IMR-90 (cell line): Measurements from ENCODE around the gene SERPINA10. TPM values are rescaled to one million over a fixed set of nuclear protein-coding genes. Genes with fewer than 3 reads are reported as not detected.

ENCODE experiments used
- ATAC-seq: fragments of 200-7000 bp; cut with Tn5 transposase; 2 replicates; pipeline ENCODE4 v1.9.1; 2020; ENCODE audit warnings: low read depth, mild to moderate bottlenecking, moderate library complexity
- BruUV-seq: library from RNA; stranded (reverse); fragments of 400-500 nt; replicated peaks from 2 replicates; lab custom pipeline; 2021; lab: Mats Ljungman, UMichigan
- CTCF ChIA-PET: fragments of 300-600 bp; formaldehyde crosslinking; extraction: SDS; loops from one replicate; lab custom pipeline; 2021; ENCODE audit warnings: antibody characterized with exemption; lab: Yijun Ruan, JAX
- POLR2A ChIA-PET: fragments of 300-600 bp; sonication (Branson Sonifier 250); formaldehyde crosslinking; loops from one replicate; lab custom pipeline; 2022; ENCODE audit warnings: antibody characterized with exemption; ENCODE audit not compliant: unreplicated experiment; lab: Charles Lee
- DNase-seq: peaks from one replicate; pipeline ENCODE4 v3.0.0; 2013
- H2AFZ ChIP-seq: replicated peaks from 2 replicates; pipeline ENCODE3; 2013; ENCODE audit warnings: low read length, mild to moderate bottlenecking; ENCODE audit not compliant: poor library complexity
- H2AK5ac ChIP-seq: 2 replicates; pipeline ENCODE4 v1.6.1; 2013; ENCODE audit warnings: low read depth, low read length, inconsistent platforms
- H2AK9ac ChIP-seq: replicated peaks from 2 replicates; pipeline ENCODE3; 2013; ENCODE audit warnings: mild to moderate bottlenecking, low read depth, low read length, moderate library complexity; ENCODE audit not compliant: poor library complexity
- H2BK120ac ChIP-seq: 2 replicates; pipeline ENCODE4 v1.6.1; 2013; ENCODE audit warnings: low read depth, low read length, inconsistent platforms
- H2BK15ac ChIP-seq: 3 replicates; pipeline ENCODE4 v1.6.1; 2013; ENCODE audit warnings: low read depth, low read length, inconsistent platforms
- H2BK20ac ChIP-seq: 2 replicates; pipeline ENCODE4 v1.6.1; 2013; ENCODE audit warnings: low read depth, mild to moderate bottlenecking, inconsistent platforms, low read length, moderate library complexity
- H2BK5ac ChIP-seq: 2 replicates; pipeline ENCODE4 v1.6.1; 2013; ENCODE audit warnings: mild to moderate bottlenecking, low read depth, low read length, inconsistent platforms; ENCODE audit not compliant: poor library complexity, severe bottlenecking
- H3K14ac ChIP-seq: replicated peaks from 2 replicates; pipeline ENCODE4 v1.6.1; 2013; ENCODE audit warnings: low read depth, low read length, inconsistent platforms
- H3K18ac ChIP-seq: 2 replicates; pipeline ENCODE4 v1.6.1; 2013; ENCODE audit warnings: low read depth, low read length, control low read depth
- H3K23ac ChIP-seq: 2 replicates; pipeline ENCODE4 v1.6.1; 2013; ENCODE audit warnings: low read depth, low read length, inconsistent platforms
- H3K27ac ChIP-seq: 2 replicates; pipeline ENCODE4 v1.5.1; 2013; ENCODE audit warnings: mild to moderate bottlenecking, control low read depth, low read length; ENCODE audit not compliant: insufficient read depth
- H3K27me3 ChIP-seq: 2 replicates; pipeline ENCODE4 v1.6.1; 2013; ENCODE audit warnings: low read length; ENCODE audit not compliant: control insufficient read depth, insufficient read depth
- H3K36me3 ChIP-seq: 2 replicates; pipeline ENCODE4 v1.6.1; 2013; ENCODE audit warnings: low read length, mixed read lengths; ENCODE audit not compliant: control insufficient read depth, insufficient read depth
- H3K4ac ChIP-seq: 2 replicates; pipeline ENCODE4 v1.6.1; 2013; ENCODE audit warnings: low read depth, low read length, inconsistent platforms
- H3K4me1 ChIP-seq: 2 replicates; pipeline ENCODE4 v1.6.1; 2013; ENCODE audit warnings: low read length, mixed read lengths; ENCODE audit not compliant: control insufficient read depth, insufficient read depth
- H3K4me2 ChIP-seq: 2 replicates; pipeline ENCODE4 v1.6.1; 2013; ENCODE audit warnings: low read depth, mild to moderate bottlenecking, control low read depth, low read length, moderate library complexity
- H3K4me3 ChIP-seq: 2 replicates; pipeline ENCODE4 v1.5.1; 2013; ENCODE audit warnings: low read depth, mild to moderate bottlenecking, control low read depth, low read length, moderate library complexity; ENCODE audit not compliant: insufficient read depth
- H3K56ac ChIP-seq: 2 replicates; pipeline ENCODE4 v1.6.1; 2013; ENCODE audit warnings: low read length, inconsistent platforms; ENCODE audit not compliant: insufficient read depth; ENCODE audit errors: extremely low read depth
- H3K79me1 ChIP-seq, 2 experiments: 2 replicates each; pipeline ENCODE4 v1.6.1; 2013; ENCODE audit warnings: low read length in 2 of 2, inconsistent platforms in 1 of 2, low read depth in 1 of 2
- H3K9ac ChIP-seq: 2 replicates; pipeline ENCODE4 v1.6.1; 2013; ENCODE audit warnings: low read depth, low read length, control low read depth
- H3K9me1 ChIP-seq: 2 replicates; pipeline ENCODE4 v1.6.1; 2013; ENCODE audit warnings: low read length, inconsistent platforms; ENCODE audit not compliant: insufficient read depth
- H3K9me3 ChIP-seq: 2 replicates; pipeline ENCODE4 v1.6.1; 2013; ENCODE audit warnings: low read length; ENCODE audit not compliant: control insufficient read depth, insufficient read depth
- H4K20me1 ChIP-seq: 2 replicates; pipeline ENCODE4 v1.6.1; 2013; ENCODE audit warnings: low read length, inconsistent platforms; ENCODE audit not compliant: insufficient read depth
- H4K5ac ChIP-seq: 2 replicates; pipeline ENCODE4 v1.6.1; 2013; ENCODE audit warnings: mild to moderate bottlenecking, low read depth, low read length, control low read depth
- H4K8ac ChIP-seq, 2 experiments: 2 replicates each; pipeline ENCODE4 v1.6.1; 2013; ENCODE audit warnings: low read depth in 2 of 2, low read length in 2 of 2, control low read depth in 1 of 2, inconsistent platforms in 1 of 2
- H4K91ac ChIP-seq: 2 replicates; pipeline ENCODE4 v1.6.1; 2013; ENCODE audit warnings: low read depth, low read length, inconsistent platforms; ENCODE audit not compliant: insufficient read depth
- BHLHE40 ChIP-seq: fragments of 150-350 bp; IDR thresholded peaks from 2 replicates; pipeline ENCODE4 v1.6.1; 2016; ENCODE audit warnings: mild to moderate bottlenecking, low read depth, low read length
- CEBPB ChIP-seq: IDR thresholded peaks from 2 replicates; pipeline ENCODE4 v1.6.1; 2012; ENCODE audit warnings: low read depth, low read length, improper control_type of control experiment
- CHD1 ChIP-seq: IDR thresholded peaks from 2 replicates; pipeline ENCODE4 v1.6.1; 2012; ENCODE audit warnings: low read depth, low read length, improper control_type of control experiment
- ELK1 ChIP-seq: fragments of 150-350 bp; IDR thresholded peaks from 2 replicates; pipeline ENCODE4 v1.6.1; 2016; ENCODE audit warnings: low read depth, mild to moderate bottlenecking, low read length, moderate library complexity, borderline replicate concordance
- FOS ChIP-seq: fragments of 150-350 bp; IDR thresholded peaks from 2 replicates; pipeline ENCODE4 v1.6.1; 2016; ENCODE audit warnings: low read depth, low read length
- MAFK ChIP-seq: IDR thresholded peaks from 2 replicates; pipeline ENCODE4 v1.6.1; 2012; ENCODE audit warnings: low read depth, low read length, improper control_type of control experiment
- MAZ ChIP-seq: IDR thresholded peaks from 2 replicates; pipeline ENCODE4 v1.6.1; 2012; ENCODE audit warnings: low read depth, mild to moderate bottlenecking, low read length, improper control_type of control experiment, moderate library complexity, borderline replicate concordance
- MXI1 ChIP-seq: IDR thresholded peaks from 2 replicates; pipeline ENCODE4 v1.6.1; 2012; ENCODE audit warnings: low read depth, mild to moderate bottlenecking, low read length, moderate library complexity, borderline replicate concordance
- NFE2L2 ChIP-seq: fragments of 150-350 bp; IDR thresholded peaks from 2 replicates; pipeline ENCODE4 v1.6.1; 2016; ENCODE audit warnings: low read depth, mild to moderate bottlenecking, low read length
- POLR2A ChIP-seq: IDR thresholded peaks from 2 replicates; pipeline ENCODE4 v1.6.1; 2012; ENCODE audit warnings: mild to moderate bottlenecking, low read depth, low read length
- RAD21 ChIP-seq: IDR thresholded peaks from 2 replicates; pipeline ENCODE4 v1.6.1; 2012; ENCODE audit warnings: low read length, improper control_type of control experiment
- RCOR1 ChIP-seq: IDR thresholded peaks from 2 replicates; pipeline ENCODE4 v1.6.1; 2012; ENCODE audit warnings: mild to moderate bottlenecking, low read length, improper control_type of control experiment; ENCODE audit not compliant: insufficient replicate concordance
- RFX5 ChIP-seq: IDR thresholded peaks from 2 replicates; pipeline ENCODE4 v1.8.0; 2012; ENCODE audit warnings: low read depth, mild to moderate bottlenecking, low read length, moderate library complexity
- SMC3 ChIP-seq: fragments of 150-350 bp; IDR thresholded peaks from 2 replicates; pipeline ENCODE4 v1.6.1; 2016; ENCODE audit warnings: low read depth, mild to moderate bottlenecking, antibody characterized with exemption, low read length, moderate library complexity
- USF2 ChIP-seq: fragments of 150-350 bp; IDR thresholded peaks from 2 replicates; pipeline ENCODE4 v1.6.1; 2017; ENCODE audit warnings: mild to moderate bottlenecking, antibody characterized with exemption, low read length, low read depth
- WGBS, 2 experiments: methylation state at CpG; one replicate each; pipeline versions ENCODE4 v1.1.5 to v1.1.7; 2013; ENCODE audit warnings: missing lambda C conversion rate in 2 of 2; ENCODE audit not compliant: insufficient read length in 1 of 2; ENCODE audit errors: extremely low coverage in 2 of 2; 5-methylcytosine and 5-hydroxymethylcytosine counted together
- dilution Hi-C: fragments of 300-500 bp; cut with HindIII; formaldehyde crosslinking; loops from one replicate; pipeline ENCODE4 v1.14.3; 2018; ENCODE audit warnings: low sequenced_read_pairs; ENCODE audit not compliant: unreplicated experiment
- in situ Hi-C: fragments of 300-500 bp; cut with MboI; formaldehyde crosslinking; loops from 3 replicates; pipeline ENCODE4 v1.14.3; 2019; ENCODE audit warnings: low sequenced_read_pairs, inconsistent platforms, mixed read lengths
- intact Hi-C: fragments of 100-400 bp; cut with micrococcal nuclease; formaldehyde crosslinking; loops from 2 replicates; pipeline ENCODE4 v1.10.0; 2022
- polyA plus RNA-seq, 3 experiments: library from polyadenylated mRNA; depleted of rRNA; stranded (reverse); fragments of >200 nt; gene quantifications; 2 replicates each; pipeline ENCODE4 v1.2.3, GENCODE V29; 2012; ENCODE audit warnings: low replicate concordance in 1 of 3
- total RNA-seq: library from RNA; depleted of rRNA; stranded (reverse); fragments of >200 nt; gene quantifications from 2 replicates; pipeline ENCODE4 v1.2.3, GENCODE V29; 2012
- TF ChIP-seq, protein P1 (sequence below): conservative IDR thresholded peaks from 2 replicates; pipeline ENCODE4 v1.5.1; 2012; ENCODE audit warnings: mild to moderate bottlenecking, low read depth, low read length, improper control_type of control experiment

SERPINA10 gene
- total and polyA plus RNA-seq, 2 of the 4 experiments (the other 2 are of a cell fraction) = not detected

DNA sequence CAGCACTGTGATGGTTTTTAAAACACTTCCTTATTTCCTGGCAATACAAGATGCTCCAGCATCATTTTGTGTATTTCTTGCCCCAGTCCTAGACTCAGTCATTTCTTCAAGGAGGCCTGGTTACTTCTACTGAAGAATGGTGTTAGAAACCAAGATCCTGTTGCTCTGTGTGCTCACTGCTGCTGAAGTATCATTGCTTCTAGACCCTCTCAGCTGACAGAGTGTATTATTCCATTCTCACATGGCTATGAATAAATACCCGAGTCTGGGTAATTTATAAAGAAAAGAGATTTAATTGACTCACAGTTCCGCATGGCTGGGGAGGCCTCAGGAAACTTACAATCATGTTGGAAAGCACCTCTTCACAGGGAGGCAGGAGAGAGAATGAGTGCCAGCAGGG is 45.0 kb upstream of the SERPINA10 start:
- Histone ChIP-seq H3K14ac (no peak overlapping the region), H4K5ac (no peak overlapping the region), H3K18ac (no peak overlapping the region), H2BK15ac (no peak overlapping the region), H2AK9ac (no peak overlapping the region), H4K8ac (no peak overlapping the region), H4K20me1 (no peaks in the 10 kb centered on the region), H3K79me1 (no peaks in the 10 kb centered on the region), H2BK120ac (no peak overlapping the region), H3K4me1 (no peaks in the 10 kb centered on the region), H2BK5ac (no peak overlapping the region), H3K4me3 (no peak overlapping the region), H4K91ac (no peak overlapping the region), H2BK20ac (no peak overlapping the region), H3K27me3 (no peaks in the 10 kb centered on the region), H2AK5ac (no peak overlapping the region), H3K36me3 (no peaks in the 10 kb centered on the region), H3K9me3 (no peaks in the 10 kb centered on the region), H3K9me1 (peaks cover 9% of the 10 kb centered on the region; the same call in 1 of the 2 replicates), H3K56ac (no peak overlapping the region), H2AFZ (no peak overlapping the region), H3K4ac (no peak overlapping the region), H3K23ac (no peak overlapping the region), H3K9ac (no peak overlapping the region), H3K27ac (no peak overlapping the region), H3K4me2 (no peak overlapping the region)
- CTCF ChIA-PET = no interaction called here
- in situ Hi-C loops = no loop called here
- no peak for DNase-seq
- POLR2A ChIA-PET = no interaction called here
- intact Hi-C loops = no loop called here
- ATAC-seq = no peak
- dilution Hi-C loops = no loop called here
- TF ChIP-seq CHD1 = no peak
- no peak for TF ChIP-seq RAD21
- no peak for TF ChIP-seq ELK1
- no peak for TF ChIP-seq FOS
- TF ChIP-seq, protein P1, sequence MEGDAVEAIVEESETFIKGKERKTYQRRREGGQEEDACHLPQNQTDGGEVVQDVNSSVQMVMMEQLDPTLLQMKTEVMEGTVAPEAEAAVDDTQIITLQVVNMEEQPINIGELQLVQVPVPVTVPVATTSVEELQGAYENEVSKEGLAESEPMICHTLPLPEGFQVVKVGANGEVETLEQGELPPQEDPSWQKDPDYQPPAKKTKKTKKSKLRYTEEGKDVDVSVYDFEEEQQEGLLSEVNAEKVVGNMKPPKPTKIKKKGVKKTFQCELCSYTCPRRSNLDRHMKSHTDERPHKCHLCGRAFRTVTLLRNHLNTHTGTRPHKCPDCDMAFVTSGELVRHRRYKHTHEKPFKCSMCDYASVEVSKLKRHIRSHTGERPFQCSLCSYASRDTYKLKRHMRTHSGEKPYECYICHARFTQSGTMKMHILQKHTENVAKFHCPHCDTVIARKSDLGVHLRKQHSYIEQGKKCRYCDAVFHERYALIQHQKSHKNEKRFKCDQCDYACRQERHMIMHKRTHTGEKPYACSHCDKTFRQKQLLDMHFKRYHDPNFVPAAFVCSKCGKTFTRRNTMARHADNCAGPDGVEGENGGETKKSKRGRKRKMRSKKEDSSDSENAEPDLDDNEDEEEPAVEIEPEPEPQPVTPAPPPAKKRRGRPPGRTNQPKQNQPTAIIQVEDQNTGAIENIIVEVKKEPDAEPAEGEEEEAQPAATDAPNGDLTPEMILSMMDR = no peak
- no peak for TF ChIP-seq CEBPB
- no peak for TF ChIP-seq POLR2A
- no peak for TF ChIP-seq MAFK
- TF ChIP-seq RCOR1 = no peak
- TF ChIP-seq NFE2L2 = no peak
- TF ChIP-seq MAZ = no peak
- no peak for TF ChIP-seq BHLHE40
- no peak for TF ChIP-seq MXI1
- no peak for TF ChIP-seq SMC3
- TF ChIP-seq USF2 = no peak
- no peak for TF ChIP-seq RFX5
- no TSS peak for BruUV-seq
- no CpG with 5 or more reads among the region's 2 CpGs for WGBS, 2 experiments
